Muscle layer of colon (tissue), 2 donors: ENCODE data around the gene FGD1.
A peak's percentile ranks its signal among the peaks of the same experiment; 100 is the strongest.

Experiments
- H3K27ac ChIP-seq: one replicate; pipeline ENCODE4 v1.7.0; 2013; ENCODE audit warnings: low read depth, mild to moderate bottlenecking, low read length, moderate library complexity
- H3K27me3 ChIP-seq, 2 donors: one replicate each; pipeline ENCODE4 v1.7.0; 2013; ENCODE audit warnings: low read length in 2 of 2, mild to moderate bottlenecking in 2 of 2; ENCODE audit not compliant: insufficient read depth in 2 of 2, control insufficient read depth in 1 of 2
- H3K36me3 ChIP-seq: one replicate; pipeline ENCODE4 v1.7.0; 2013; ENCODE audit warnings: mild to moderate bottlenecking, low read length; ENCODE audit not compliant: insufficient read depth
- H3K4me1 ChIP-seq: one replicate; pipeline ENCODE4 v1.7.0; 2013; ENCODE audit warnings: mild to moderate bottlenecking, low read length; ENCODE audit not compliant: insufficient read depth
- H3K4me3 ChIP-seq, 2 donors: one replicate each; pipeline ENCODE4 v1.7.0; 2013; ENCODE audit warnings: low read length in 2 of 2, low read depth in 1 of 2, mild to moderate bottlenecking in 1 of 2, moderate library complexity in 1 of 2
- H3K9ac ChIP-seq: one replicate; pipeline ENCODE4 v1.7.0; 2013; ENCODE audit warnings: low read length
- H3K9me3 ChIP-seq: one replicate; pipeline ENCODE4 v1.7.0; 2013; ENCODE audit warnings: mild to moderate bottlenecking, low read length
- donor health status: abdominal sarcoma.
- donor health status: Adenocarcinoma of cecum.

The FGD1 gene

DNA sequence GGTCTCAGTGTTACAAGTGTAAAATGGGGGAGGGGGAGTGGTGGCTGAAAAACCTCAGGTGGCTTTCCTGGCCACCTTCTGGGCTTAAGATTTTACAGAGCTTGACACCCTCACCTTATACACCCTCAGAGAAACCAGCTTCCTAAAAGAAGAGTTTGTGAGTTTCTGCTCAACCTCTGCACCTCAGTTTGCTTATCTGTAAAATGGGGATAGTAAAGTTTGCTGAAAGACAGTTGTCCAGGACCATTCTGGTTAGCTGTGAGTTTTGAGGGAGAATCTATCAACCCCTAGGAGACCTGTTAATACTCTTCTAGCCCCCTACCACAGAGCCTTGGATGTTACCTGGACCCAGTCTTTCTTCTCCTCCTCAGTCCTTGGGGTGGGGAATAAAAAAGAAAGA is 46.1 kb downstream of the FGD1 start:
- no peaks in the 10 kb centered on the region for H3K9me3 ChIP-seq
- peaks cover 12% of the 10 kb centered on the region for H3K36me3 ChIP-seq
- no peaks in the 10 kb centered on the region for H3K4me1 ChIP-seq
- H3K27me3 ChIP-seq = peaks cover 0 to 5% of the 10 kb centered on the region in 2 donors
- no peak overlapping the region for H3K4me3 ChIP-seq
- no peak overlapping the region for H3K27ac ChIP-seq
- H3K9ac ChIP-seq = no peak overlapping the region

DNA sequence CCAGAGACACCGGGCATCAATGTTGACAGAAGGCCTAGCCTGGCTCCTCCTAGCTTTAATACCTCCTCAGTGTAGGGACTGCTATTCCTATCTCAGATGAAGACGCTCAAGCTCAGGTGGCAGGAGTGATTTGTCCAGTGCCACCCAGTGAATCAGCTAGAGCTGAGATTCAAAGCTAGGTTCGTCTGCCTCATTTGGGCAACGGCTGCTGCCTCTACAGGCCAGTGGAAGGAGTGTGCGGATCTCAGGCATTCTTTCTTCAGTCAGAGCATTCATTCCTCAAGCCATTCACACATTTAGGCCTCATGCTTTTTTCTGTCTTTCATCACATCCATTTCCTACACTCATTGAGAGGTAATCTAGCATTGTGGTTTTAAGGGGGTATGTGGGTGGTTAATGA is 48.6 kb downstream of the FGD1 start:
- no peaks in the 10 kb centered on the region for H3K9me3 ChIP-seq
- H3K9ac ChIP-seq = no peak overlapping the region
- no peaks in the 10 kb centered on the region for H3K4me1 ChIP-seq
- H3K27ac ChIP-seq = no peak overlapping the region
- H3K36me3 ChIP-seq = peaks cover 12% of the 10 kb centered on the region
- H3K4me3 ChIP-seq = no peak overlapping the region
- peaks cover 0 to 5% of the 10 kb centered on the region in 2 donors for H3K27me3 ChIP-seq

- H3K36me3 ChIP-seq = peaks cover 12% of the 10 kb centered on the region
- H3K9me3 ChIP-seq = no peaks in the 10 kb centered on the region
- no peak overlapping the region for H3K9ac ChIP-seq
- peaks cover 0 to 5% of the 10 kb centered on the region in 2 donors for H3K27me3 ChIP-seq
- no peaks in the 10 kb centered on the region for H3K4me1 ChIP-seq
- no peak overlapping the region for H3K4me3 ChIP-seq
- no peak overlapping the region for H3K27ac ChIP-seq
Observed at GRCh38 chrX:54446084-54446483, 50.0 kb downstream of the FGD1 start.

- Histone ChIP-seq H3K4me1 (no peaks in the 10 kb centered on the region), H3K9me3 (no peaks in the 10 kb centered on the region), H3K9ac (no peak overlapping the region), H3K36me3 (peaks cover 11% of the 10 kb centered on the region), H3K27ac (no peak overlapping the region), H3K4me3 (no peak overlapping the region), H3K27me3 (peaks cover 0 to 12% of the 10 kb centered on the region in 2 donors)
Observed at GRCh38 chrX:54444752-54445151, 51.3 kb downstream of the FGD1 start.

DNA sequence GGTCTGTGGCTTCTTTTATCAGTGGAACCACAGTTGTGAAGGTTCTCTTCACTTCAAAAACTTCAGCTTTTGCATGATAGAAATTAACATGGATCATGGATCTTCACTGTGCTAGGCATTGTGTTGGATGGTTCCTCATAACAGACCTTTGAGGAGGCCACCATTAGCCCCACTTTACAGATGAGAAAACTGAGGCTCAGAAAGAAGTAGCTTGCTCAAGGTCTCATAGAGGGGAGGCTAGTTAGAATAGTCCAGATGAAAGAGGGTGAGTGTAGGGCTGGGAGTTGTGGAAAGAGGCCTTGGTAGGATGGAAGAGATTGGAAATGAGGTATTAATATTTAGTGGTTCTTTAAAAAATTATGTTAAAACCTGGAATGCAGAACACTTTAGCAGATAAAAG is 53.2 kb downstream of the FGD1 start:
- Histone ChIP-seq H3K4me1 (no peaks in the 10 kb centered on the region), H3K36me3 (peaks cover 4% of the 10 kb centered on the region), H3K9me3 (no peaks in the 10 kb centered on the region), H3K4me3 (no peak overlapping the region), H3K9ac (no peak overlapping the region), H3K27ac (no peak overlapping the region), H3K27me3 (peaks cover 0 to 7% of the 10 kb centered on the region in 2 donors)

DNA sequence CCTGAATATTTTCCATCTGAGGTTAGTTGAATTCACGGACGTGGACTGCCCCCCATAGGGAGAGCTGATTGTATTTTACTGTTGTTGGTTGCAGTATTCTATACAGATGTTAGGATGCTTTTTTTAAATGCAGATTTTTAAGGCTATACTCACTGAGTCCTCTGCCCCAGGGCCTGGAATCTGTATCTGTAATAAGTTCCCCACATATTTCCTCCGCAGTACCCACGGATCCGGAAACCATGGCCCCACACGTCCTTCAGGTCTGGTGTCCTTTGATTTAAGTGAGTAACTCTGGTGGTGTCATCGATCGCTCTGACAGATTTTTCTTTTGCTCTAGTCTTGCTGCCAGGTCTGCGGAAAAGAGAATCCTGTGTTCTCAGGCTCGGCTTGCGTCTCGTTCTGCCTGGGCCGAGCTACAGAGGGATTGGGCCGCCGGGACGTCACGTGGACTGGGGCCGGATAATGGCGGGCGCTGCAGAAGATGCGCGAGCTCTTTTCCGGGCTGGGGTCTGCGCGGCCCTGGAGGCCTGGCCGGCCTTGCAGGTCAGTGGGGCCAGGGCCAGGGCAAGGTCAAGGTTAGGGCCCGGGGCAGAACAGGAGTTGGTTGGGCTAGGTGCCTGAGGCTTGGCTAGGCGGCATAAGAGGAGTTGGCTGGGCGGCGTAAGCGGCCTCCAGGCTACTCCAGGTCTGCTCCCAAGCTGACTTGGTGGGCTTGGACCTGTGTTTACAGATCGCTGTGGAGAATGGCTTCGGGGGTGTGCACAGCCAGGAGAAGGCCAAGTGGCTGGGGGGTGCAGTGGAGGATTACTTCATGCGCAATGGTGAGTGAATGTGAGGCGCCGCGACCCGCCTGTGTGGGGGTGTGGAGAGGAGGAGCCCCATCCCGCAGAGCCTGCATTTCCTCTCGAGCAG is 55.8 kb downstream of the FGD1 start, which contains the start of gene TSR2:
Gene TSR2 (plus strand): TSS at position 445 of the 912 bp plus-strand sequence. CDS start 18 bp downstream, at position 463.
- Histone ChIP-seq H3K9ac (peak within 1 kb of the TSS; percentile 31), H3K9me3 (no peaks in the 10 kb centered on the region), H3K27ac (no peak within 1 kb of the TSS), H3K4me3 (peak within 1 kb of the TSS; percentile 75 to 77), H3K4me1 (no peaks in the 10 kb centered on the region), H3K36me3 (no peaks in the 10 kb centered on the region), H3K27me3 (peaks cover 0 to 7% of the 10 kb centered on the region in 2 donors)

DNA sequence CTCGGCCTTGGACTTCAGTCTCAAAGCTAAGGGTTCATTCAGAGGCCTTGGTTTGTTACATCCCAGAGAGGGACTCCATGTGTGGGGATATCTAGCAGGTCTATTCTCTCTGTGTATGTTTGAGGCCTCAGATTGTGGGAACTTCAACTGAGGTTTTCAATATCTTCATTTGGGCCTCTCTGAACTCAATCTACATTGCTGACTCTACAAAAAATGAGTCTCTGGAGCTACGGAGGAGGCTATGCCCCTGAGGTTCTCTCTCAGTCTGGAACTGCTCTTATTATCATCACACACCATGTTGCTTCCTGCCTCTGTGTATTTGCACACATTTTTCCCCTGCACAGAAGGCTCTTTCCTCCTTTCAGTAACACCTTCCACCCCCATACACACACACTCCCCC is 60.9 kb downstream of the FGD1 start:
- Histone ChIP-seq H3K9ac (no peak overlapping the region), H3K4me3 (no peak overlapping the region), H3K27ac (no peak overlapping the region), H3K27me3 (peaks cover 0 to under 1% of the 10 kb centered on the region in 2 donors), H3K4me1 (no peaks in the 10 kb centered on the region), H3K36me3 (no peaks in the 10 kb centered on the region), H3K9me3 (no peaks in the 10 kb centered on the region)

- H3K9ac ChIP-seq = no peak overlapping the region
- no peaks in the 10 kb centered on the region for H3K9me3 ChIP-seq
- H3K36me3 ChIP-seq = no peaks in the 10 kb centered on the region
- H3K4me3 ChIP-seq = no peak overlapping the region
- H3K27ac ChIP-seq = no peak overlapping the region
- no peaks in the 10 kb centered on the region for H3K4me1 ChIP-seq
- no peaks in the 10 kb centered on the region for H3K27me3 ChIP-seq
Observed at GRCh38 chrX:54430519-54430918, 65.5 kb downstream of the FGD1 start.

- Histone ChIP-seq H3K4me1 (no peaks in the 10 kb centered on the region), H3K36me3 (no peaks in the 10 kb centered on the region), H3K27me3 (no peaks in the 10 kb centered on the region), H3K27ac (no peak overlapping the region), H3K4me3 (no peak overlapping the region), H3K9ac (no peak overlapping the region), H3K9me3 (no peaks in the 10 kb centered on the region)
Observed at GRCh38 chrX:54427837-54428424, 68.1 kb downstream of the FGD1 start.

DNA sequence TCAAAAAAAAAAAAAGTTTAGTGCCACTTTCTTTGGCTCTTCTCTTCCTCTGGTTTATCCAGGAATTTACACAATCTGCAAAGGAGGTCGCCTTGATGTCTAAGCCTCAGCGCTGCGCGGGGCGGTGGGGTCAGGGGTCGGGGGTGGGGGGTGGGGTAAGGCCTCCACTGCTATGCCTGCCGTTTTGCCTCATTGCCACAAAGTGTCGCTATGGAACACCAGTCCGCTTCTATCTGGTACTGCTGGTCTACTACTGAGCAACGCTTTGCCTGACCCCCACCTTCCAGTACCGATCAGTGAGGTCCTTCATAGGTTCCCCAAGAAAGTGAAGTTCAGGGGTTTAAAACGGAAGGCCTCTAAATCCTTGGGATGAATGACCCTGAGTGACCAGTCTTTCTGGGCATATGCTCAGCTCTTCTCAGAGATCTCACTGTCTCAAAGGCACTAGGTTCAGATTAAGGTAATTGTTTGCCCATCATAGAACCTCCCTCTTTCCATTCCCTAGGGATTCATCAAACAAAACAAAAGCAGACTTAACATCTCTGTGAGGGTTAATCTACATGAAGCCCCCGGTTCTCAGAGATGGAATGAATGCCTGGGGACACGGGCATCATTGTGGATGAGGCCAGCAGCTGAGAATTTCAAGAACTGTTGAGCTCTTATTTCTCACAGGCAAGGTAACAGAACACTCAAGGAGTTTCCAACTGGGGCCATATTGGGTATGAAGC is 72.7 kb downstream of the FGD1 start:
- no peak overlapping the region for H3K9ac ChIP-seq
- no peaks in the 10 kb centered on the region for H3K36me3 ChIP-seq
- H3K4me1 ChIP-seq = no peaks in the 10 kb centered on the region
- no peak overlapping the region for H3K27ac ChIP-seq
- no peaks in the 10 kb centered on the region for H3K27me3 ChIP-seq
- no peak overlapping the region for H3K4me3 ChIP-seq
- H3K9me3 ChIP-seq = no peaks in the 10 kb centered on the region

GRCh38 chrX:54422168-54422567 is 73.9 kb downstream of the FGD1 start:
- no peaks in the 10 kb centered on the region for H3K27me3 ChIP-seq
- H3K36me3 ChIP-seq = no peaks in the 10 kb centered on the region
- H3K4me1 ChIP-seq = no peaks in the 10 kb centered on the region

More at GRCh38 chrX:54422168-54422567, 73.9 kb downstream of the FGD1 start:
- Histone ChIP-seq H3K9ac (no peak overlapping the region), H3K4me3 (no peak overlapping the region), H3K27ac (no peak overlapping the region), H3K9me3 (no peaks in the 10 kb centered on the region)
